GM21529 (cell line): ENCODE measurements around the gene KCTD10.

Source experiments
- ATAC-seq: cut with Tn5 transposase; IDR thresholded peaks from one replicate; pipeline ENCODE4 v1.9.1; 2021; ENCODE audit not compliant: unreplicated experiment

The KCTD10 gene

GRCh38 chr12:109495012-109495411 is 17.9 kb upstream of the KCTD10 start:
- ATAC-seq: no peak

DNA sequence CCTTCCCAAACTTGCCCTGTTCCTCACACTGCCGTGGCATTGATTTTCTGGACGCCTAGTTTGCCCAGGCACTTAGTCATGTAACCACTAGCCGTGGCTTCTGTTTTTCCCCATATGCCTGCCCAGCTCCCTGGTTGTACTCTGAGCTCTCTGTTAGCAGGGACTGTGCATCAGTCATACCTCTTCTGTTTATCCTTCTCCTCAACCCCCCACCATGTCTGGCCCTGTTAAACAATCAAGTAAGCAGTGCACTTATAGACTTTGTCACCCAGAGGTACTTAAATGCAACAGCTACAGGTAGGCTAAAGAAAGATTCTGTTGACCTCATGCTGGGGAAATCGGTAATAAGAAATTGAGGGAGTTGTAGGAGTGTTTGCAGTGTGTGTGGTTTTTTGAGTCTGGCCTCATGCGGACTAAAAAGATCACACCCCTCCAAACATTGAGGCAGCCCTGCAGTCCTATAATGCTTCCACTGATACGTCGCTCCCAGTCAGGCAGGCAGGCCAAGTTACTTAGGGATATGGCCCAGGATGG is 17.3 kb upstream of the KCTD10 start:
- ATAC-seq: no peak

GRCh38 chr12:109493938-109494337 is 16.8 kb upstream of the KCTD10 start:
- ATAC-seq: no peak

DNA sequence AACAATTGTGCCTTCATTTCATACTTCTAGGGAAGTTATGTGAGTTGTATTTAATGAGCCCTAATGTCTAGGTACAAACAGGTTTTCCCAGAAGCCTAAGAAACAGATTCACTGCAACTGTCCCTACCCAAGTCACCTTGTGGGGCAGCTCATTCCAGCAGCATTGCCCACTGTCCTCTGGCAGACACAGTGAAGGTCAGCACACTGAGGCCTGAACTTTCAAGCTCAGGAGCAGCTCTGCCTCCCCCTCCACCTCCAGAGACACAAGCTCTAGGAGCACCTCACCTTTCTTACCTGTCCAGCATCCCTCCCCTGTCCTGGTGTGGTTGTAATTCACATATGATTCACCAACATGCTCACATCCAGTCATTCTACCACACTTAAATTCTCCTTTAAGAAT is 16.0 kb upstream of the KCTD10 start:
- no peak for ATAC-seq

DNA sequence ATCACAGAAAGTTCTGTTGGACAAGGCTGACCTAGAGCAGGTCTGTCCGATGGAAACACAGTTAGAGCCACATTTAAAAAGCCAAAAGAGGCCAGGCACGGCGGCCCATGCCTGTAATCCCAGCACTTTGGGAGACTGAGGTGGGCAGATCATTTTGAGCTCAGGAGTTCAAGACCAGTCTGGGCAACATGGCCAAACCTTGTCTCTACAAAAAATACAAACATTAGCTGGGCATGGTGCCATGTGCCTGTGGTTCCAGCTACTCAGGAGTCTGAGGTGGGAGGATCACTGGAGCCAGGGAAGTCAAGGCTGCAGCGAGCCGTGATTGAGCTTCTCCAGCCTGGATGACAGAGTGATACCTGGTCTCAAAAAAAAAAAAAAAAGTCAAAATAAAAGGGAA is 15.3 kb upstream of the KCTD10 start:
- ATAC-seq: no peak

GRCh38 chr12:109491671-109492070 is 14.6 kb upstream of the KCTD10 start:
- no peak for ATAC-seq

DNA sequence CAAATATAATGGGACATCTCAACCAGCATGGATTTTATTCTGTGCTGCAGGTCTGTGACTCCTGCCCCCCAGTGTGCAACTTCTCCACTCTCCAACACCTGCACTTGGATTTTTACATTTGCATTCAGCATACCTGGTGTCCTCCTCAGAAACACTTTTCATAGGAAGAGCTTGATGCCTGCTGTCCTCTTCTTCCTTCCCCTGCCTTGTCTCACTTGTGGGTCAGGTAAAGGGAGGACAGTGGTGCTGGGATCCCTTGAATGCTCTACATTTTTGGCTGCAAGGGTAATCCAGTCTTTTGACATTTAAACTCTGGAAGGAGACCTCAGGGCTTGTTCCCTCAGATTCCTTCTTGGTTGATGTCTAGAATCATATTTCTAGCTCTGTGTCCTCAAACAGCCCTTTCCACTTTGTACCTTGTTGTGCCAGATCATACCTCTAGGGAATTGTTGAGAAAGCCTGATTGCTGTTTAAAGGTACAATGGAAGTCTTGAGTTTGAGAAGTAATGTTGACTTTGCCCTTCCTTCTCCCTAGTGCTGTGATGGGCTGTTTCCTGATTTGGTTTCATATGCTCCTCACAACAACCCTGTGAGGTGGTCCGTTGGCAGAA is 13.0 kb upstream of the KCTD10 start:
- no peak for ATAC-seq

DNA sequence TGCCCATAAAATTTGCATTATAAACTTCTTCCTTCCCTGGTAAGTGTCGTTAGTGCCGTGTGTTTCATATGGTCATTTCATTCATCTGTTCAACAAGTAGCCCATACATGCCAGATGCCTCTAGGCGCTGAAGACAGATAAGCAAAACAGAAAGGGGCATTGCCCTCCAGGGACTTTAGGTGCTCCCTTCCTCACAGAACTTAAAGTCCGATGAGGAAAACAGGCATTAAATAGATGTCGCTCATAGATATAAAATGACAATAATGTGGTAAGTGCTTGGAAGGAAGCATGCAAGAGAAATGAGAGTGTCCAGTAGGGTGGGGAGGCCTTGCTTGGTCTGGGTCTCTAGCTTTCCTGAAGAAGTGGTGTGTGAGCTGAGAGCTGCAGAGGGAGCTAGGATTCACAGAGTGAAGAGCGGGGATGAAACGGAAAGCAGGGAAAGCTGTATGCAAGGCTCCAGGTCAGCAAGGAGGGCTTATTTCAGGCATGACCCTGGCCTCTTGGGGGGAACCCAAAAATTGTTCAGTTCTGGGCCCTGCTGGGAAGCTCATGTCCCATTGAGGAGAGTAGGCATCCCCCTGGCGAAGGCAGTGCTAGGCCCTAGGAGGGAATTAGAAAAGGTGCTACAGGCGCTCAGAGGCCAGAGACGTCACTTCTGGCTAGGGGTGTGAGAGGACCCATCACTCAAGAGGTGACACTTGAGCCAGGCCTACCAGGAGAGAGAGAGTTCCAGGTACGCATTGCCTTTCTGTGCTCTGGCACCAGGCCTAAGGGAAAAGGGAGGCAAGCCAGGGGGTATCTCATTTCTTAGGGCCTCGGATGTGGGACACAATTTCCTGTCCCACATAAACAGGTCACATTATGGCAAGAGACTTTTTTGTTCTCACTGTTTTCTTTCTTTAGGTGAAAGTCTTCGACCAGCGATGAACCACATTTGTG is 12.2 kb upstream of the KCTD10 start:
- ATAC-seq: no peak

- no peak for ATAC-seq
Measured at GRCh38 chr12:109488051-109488665, 11.1 kb upstream of the KCTD10 start.

- ATAC-seq: no peak
Measured at GRCh38 chr12:109487181-109488050, 10.3 kb upstream of the KCTD10 start.

- no peak for ATAC-seq
Measured at GRCh38 chr12:109485201-109485600, 8.1 kb upstream of the KCTD10 start.

DNA sequence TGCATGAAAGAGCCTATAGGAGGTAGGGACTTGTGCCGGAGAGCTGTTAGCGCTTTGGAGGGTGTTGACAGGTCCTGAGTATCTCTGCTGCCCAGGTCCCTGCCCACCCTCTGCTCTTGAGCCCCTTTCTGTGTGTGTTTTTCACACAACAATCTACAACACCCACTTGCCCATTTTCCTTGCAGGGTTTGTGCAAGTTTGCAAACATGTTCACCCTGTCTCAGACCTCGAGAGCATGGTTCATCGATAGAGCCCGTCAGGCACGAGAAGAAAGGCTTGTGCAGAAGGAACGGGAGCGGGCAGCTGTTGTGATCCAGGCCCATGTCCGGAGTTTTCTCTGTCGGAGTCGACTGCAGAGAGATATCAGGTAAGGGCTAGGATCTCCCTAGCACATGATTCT is 6.2 kb upstream of the KCTD10 start:
- ATAC-seq: no peak

DNA sequence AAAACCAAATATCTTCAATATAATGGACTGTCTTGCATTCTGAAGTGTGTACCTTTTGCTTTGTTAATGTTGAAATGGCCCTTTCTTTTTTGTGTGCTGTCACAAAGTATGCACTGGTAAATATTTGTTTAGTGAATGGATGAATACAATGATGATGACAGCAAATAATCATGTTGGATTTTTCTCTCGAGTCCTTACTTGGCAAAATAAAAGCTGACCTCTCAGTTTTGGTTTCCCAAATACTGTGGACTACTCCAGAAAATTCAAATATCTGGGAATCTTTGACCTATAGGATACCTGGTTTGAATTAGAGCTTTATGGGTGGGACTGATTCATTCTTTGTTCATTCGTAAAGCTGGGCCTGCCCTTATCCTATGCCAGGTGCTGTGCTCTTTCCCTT is 5.8 kb upstream of the KCTD10 start:
- no peak for ATAC-seq

- no peak for ATAC-seq
Measured at GRCh38 chr12:109482491-109482890, 5.4 kb upstream of the KCTD10 start.

GRCh38 chr12:109481863-109482262 is 4.8 kb upstream of the KCTD10 start:
- ATAC-seq: no peak

DNA sequence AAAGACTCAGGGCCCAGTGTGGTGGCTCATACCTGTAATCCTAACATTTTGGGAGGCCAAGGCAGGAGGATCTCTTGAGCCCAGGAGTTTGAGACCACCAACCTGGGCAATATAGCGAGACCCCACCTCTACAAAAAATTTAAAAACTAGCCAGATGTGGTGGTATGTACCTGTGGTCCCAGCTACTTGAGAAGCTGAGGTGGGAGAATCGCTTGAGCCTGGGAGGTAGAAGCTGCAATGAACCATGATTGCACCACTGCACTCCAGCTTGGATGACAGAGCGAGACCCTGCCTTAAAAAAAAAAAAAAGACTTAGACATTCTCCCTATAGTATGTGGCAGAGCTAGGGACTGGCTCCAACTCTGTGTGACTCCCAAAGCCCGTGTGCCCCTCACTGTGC is 3.3 kb upstream of the KCTD10 start:
- ATAC-seq: no peak

DNA sequence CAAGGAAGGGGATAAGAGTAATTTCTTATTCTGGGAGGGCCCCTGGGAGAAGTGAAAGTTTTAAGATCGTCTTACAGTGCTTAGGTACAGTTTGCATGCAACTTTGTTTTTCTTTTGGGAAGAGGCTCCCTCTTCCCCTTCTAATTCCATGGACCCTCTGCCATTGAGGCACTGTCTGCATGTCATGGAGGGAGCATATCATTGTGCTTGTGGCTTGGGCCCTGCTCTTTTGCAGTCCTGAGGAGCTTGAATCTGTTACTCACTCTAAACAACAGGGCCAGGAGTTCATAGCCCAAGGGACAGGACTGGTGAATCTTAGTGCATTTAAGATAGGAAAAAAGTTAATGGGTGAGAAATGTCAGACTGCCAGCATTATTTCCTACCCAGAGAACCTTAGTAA is 2.7 kb upstream of the KCTD10 start:
- no peak for ATAC-seq

GRCh38 chr12:109477963-109478315 is 839 bp upstream of the KCTD10 start:
- no peak for ATAC-seq

GRCh38 chr12:109476807-109477184 is 304 bp downstream of the KCTD10 start:
- no peak for ATAC-seq

- ATAC-seq: no peak
Measured at GRCh38 chr12:109475993-109476806, 900 bp downstream of the KCTD10 start.
